ENCODE data around the gene NRG3.

NRG3 gene

DNA sequence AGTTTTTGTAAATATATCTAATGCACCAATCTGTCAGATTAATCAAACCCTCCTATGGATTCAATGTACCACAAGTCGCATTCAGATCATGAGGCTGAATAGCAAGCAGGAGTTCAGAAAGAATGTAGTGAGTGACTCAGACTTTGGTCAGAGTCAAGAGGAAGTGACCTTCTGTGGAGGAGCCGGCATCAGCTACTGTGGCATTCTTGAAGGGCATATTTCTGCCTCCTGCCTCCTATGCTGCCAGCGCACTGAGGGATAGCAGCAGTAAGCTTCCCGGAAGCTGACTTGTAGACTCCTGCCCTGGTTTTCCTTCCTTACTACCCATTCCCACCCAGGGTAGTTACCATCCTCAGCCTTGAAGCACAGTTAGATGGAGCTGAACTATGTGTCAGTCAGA, 867.5 kb downstream of the NRG3 start:
- no peak for DNase-seq

DNA sequence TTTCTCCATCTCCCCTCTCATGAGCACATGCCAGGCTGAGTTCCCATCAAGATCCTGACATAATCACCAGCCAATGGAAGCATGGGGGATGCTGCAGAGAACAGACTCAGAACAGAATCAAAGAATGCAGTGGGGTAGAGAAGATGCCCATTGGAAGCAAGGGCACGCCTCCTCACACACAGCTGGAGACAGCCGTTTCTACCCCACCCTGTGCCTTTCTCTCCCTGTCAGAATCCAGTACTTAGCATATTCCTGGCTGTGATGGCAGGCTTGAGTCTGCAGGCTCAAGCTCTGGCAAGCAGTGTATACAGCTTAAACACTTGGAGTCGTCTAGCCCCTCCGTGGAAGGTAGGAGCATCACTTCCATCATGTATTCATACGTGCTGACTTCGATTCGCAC, 867.9 kb downstream of the NRG3 start:
- DNase-seq, result no peak

DNA sequence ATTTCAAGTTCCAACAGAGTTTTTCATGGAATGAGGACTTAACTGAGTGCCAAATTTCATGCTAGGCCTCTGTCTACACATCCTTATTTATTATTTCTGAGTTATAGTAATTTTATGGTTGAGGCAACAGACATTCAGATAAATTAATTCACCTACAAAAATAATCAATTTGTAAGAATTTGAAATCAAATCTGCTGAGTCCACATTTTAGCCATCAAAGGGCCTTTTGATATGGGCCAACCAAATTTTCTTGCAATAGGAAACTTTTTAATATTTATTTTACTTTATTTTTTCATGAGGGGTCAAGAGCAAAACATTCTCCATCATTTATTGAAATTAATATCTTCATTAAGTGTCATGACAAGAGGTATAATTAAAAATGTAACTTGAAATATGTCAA, 875.5 kb downstream of the NRG3 start:
- no peak for DNase-seq

- DNase-seq, result no peak
Measured at GRCh38 chr10:82757397-82757796, 882.4 kb downstream of the NRG3 start.

GRCh38 chr10:82757901-82758300, 882.9 kb downstream of the NRG3 start:
- no peak for DNase-seq

DNA sequence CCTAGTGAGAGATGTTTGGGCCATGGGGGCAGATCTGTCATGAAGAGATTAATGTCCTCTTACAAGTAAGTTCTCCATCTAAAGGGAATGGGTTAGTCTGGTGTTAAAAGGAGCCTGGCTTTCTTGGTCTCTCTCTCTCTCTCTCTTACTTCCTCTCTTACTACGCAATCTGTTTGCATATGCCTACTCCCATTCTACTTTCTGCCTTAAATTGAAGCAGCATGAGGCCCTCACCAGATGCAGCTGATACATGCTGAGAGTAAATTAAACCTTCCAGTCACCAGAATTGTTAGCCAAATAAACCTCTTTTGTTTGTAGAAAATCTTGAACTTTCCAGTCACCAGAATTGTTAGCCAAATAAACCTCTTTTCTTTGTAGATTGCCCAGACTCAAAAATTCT, 884.1 kb downstream of the NRG3 start:
- no peak for DNase-seq

GRCh38 chr10:82762641-82763040, 887.6 kb downstream of the NRG3 start:
- no peak for DNase-seq

DNA sequence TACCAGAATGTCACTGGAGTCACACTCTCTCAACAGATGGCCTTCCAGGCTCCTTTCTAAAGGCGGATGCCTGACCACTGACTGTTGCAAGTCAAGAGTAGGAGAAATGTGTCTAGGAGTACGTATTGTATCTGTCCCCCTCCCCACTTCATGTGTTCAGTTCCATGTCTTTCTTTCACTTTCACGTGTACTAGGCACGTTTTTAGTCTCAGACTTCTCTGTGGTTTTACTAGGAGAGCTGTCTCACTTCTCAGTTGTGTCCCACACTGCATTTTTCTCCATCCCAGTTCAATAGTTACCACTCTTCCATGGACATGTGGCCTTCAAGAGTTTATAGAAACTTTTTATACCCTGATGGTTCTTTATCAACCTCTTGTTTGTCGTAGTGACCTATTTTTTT, 893.0 kb downstream of the NRG3 start:
- DNase-seq, result no peak

DNA sequence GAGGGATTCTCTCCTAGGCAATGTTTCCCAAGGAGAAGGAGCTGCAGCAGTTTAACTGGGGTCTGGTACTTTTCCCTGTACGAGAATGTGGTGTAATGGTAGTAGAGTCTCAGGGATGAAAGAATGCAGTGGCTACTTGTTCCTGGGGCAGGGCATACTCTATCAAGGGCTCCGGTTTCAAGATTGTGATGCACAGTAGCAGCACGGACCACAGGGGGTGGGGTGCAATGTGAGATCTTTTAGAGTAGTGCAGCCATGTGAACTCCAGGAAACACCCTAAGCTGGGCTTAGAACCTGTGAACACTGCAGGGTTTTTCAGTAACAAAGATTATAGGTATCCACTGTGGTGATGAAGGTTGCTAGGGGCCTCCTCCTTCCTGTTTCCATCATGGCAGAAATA, 903.9 kb downstream of the NRG3 start:
- DNase-seq, result no peak

- DNase-seq, result no peak
Measured at GRCh38 chr10:82796510-82796909, 921.5 kb downstream of the NRG3 start.

DNA sequence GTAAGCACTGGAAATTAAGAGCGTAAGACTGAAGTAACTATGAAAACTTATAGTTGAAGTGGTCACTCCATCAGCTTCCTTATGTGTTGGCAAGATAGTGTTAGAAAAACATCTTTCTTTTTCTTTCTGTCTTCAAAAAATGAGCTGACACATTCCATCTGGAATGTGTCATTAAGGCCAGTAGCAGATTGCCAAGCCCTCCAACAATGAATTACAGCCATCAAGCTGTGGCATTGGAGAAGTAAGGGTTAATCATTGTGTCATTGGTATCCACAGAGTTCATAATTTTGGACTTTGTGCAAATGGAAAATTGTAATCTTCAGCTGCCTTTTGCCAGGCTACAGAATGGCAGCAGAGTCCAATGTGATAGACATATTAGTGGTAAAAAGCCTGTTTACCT, 926.3 kb downstream of the NRG3 start:
- no peak for DNase-seq

DNA sequence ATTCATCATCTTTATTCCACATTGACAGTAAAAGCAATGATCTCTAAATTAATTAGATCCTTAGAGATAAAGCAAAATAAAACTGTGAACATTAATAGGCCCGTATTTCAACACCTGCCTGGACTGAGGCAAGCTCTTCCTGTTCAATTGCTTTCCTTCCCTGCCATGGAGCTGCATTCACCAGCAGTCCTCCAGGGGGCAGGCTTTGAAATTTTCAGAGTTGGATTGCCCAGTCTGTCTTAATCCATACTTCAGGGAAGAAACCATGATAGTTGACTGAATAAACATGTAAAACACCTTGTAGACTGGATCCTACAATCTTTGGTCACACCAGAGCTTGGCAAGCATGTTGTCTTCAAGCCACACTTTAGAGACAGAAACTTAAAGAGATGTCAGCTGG, 936.6 kb downstream of the NRG3 start:
- no peak for DNase-seq

GRCh38 chr10:82813856-82814255, 938.9 kb downstream of the NRG3 start:
- no peak for DNase-seq

GRCh38 chr10:82814635-82815034, 939.6 kb downstream of the NRG3 start:
- no peak for DNase-seq

DNA sequence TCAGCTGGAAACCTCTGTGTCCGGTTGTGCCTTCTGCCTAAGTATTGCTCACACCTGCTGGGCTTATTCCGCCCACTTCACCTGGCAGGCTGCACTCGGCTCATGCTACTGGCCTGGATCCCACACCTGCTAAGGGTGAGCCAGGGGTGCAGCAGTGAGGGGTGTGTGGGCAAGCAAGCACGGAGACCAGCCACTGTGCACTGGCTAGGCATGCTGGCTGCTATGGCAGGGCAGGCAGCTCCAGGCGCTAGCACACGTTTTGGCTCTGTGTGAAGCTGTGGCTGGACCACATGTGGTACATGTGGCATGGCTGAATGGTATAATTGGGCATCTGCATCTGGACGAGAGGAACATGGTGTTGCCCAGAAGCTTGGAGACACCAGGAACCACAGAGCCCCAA, 940.7 kb downstream of the NRG3 start:
- DNase-seq, result no peak

DNA sequence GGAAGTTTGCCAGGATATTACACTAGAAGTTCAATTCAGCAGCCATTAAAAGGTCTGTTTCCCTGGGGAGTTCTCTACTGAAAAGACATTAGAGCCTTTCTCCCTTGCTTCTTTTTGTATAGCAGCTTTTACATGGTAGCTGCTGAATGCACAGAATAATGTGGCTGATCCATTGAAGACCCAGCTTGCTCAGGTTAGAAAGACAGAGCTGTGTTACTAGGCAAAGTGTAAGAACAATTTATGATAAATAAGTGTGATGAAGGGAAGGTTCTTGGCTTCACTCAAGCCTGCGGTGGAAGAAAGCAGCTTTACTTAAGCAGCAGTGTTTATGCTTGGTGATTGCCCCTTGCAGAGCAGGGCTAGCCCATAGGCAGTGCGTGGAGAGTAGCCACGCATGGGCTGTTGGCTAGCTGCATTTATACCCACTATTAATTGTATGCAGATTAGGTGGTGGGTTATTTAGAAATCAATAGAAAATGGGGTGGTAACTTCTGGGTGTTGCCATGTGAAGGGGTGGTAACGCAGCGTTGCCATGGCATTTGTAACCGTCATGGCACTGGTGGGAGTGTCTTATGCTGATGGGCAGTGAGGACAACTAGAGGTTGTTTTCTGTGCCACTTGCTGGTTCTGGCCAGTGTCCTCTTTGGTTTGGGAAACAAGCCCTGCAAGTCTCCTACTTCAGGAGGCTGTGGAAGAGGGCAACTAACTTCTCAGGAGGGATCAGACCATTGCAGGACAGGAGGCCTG, 942.9 kb downstream of the NRG3 start:
- no peak for DNase-seq

GRCh38 chr10:82821043-82821442, 946.0 kb downstream of the NRG3 start:
- no peak for DNase-seq

GRCh38 chr10:82826132-82826531, 951.1 kb downstream of the NRG3 start:
- no peak for DNase-seq

GRCh38 chr10:82827901-82828300, 952.9 kb downstream of the NRG3 start:
- no peak for DNase-seq

DNA sequence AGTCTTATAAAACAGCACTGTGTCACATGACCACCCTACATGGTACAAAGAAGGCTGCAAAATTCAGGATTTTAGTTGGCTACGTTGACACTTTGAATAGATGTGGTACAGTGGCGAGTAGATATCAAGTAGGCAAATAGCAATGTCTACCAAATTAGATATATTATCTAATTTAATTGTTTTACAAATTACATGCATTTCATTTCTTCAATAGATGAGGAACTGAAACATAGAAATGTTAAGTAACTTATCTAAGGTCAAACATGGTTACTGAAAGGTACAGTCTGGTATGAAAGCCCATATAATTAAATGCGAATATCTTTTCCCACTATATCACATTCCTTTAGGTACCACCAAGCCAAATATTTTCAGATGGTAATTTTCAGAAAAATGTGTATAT, 972.2 kb downstream of the NRG3 start:
- DNase-seq, result no peak

DNA sequence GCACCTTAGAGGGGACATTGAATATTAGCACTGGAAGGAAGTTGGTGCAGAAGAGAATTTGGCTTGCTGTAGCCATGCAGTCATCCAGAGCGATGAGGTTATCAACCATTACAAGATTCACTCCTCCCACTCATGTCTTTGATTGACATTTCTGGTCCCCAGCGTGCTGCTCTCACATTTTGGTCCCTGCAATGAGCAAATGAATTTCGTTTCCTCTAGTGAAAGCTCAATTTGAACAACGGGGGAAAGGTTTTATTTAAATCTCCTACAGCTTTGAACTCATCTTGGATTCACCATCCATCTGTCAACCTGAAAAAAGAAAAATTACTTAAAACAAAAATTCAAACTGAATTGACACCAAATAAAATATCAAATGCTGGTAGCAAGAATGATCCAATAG, 975.2 kb downstream of the NRG3 start:
- DNase-seq, result no peak

- no peak for DNase-seq
Measured at GRCh38 chr10:82856957-82857613, 982.1 kb downstream of the NRG3 start.

DNA sequence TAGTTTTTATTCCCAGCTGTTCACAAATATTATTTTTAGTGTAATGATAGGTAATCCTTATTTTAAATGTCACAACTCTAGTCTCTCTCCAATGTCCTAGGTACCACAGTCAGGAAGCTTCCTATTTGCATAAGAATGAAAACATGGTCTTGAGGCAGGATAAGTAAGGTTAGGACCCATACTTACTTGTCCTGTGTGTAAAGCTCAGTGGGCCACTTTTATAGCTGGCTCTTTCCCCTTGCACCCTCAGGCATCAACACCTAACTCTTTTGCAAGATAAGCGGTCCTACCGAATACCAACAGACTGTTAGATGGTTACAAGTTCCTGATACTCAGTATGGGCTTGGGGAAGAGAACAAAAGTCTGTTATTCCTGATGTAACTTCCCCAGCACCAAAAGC, 986.9 kb downstream of the NRG3 start:
- DNase-seq, result no peak

DNA sequence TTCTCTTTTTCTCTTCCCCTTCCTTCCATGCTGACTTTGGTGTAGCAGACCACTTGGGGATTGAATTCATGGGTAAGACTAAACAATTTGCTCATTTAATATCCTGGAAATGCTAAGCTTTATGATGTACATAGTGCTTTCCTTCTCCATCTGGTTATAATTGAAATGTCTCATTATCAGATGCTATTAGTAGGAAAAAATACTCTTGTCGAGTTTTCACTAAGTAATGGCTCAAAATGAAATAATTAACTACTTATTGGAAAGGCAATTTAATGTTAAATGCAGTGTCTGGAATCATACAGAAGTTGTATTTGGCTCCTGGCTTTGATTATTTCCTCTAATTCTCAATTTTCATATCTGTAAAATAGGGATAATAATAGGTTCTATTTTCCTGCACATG, 990.4 kb downstream of the NRG3 start:
- no peak for DNase-seq

- DNase-seq, result no peak
Measured at GRCh38 chr10:82866424-82867020, 991.5 kb downstream of the NRG3 start.

All from activated T-cell treated with anti-CD3 and anti-CD28 coated beads for 4 hours (primary cell).